ENCODE results near the gene OSBPL10.

OSBPL10 gene

DNA sequence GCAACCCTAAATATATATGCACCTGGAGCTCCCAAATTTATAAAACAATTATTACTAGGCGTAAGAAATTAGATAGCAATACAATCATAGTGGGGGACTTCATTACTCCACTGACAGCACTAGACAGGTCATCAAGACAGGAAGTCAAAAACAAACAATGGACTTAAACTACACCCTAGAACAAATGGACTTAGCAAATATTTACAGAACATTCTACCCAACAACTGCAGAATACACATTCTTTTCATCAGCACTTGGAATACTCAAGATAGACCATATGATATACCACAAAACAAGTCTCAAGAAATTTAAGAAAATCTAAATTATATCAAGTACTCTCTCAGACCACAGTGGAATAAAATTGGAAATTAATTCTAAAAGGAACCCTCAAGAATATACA is 201.5 kb downstream of the OSBPL10 start:
- Histone ChIP-seq H3K9ac (ENCODE audit: low read length) (no peak overlapping the region), H3K79me2 (ENCODE audit: insufficient read depth, low read length) (peaks cover 14% of the 10 kb centered on the region; the same call in 1 of the 2 replicates), H2AFZ (ENCODE audit: low read length) (no peak overlapping the region), H3K9me3 (ENCODE audit: low read length) (0 out of 2 replicates have a peak, but pooled peaks cover 3% of the 10 kb centered on the region), H3K27me3 (ENCODE audit: insufficient read depth, low read length) (no peaks in the 10 kb centered on the region), H3F3A (ENCODE audit: insufficient read depth, low read length) (no peaks in the 10 kb centered on the region), H3K4me1 (ENCODE audit: insufficient read depth, low read length, severe bottlenecking) (peaks cover 25% of the 10 kb centered on the region), H3K4me3 (ENCODE audit: low read depth, low read length, poor library complexity, severe bottlenecking) (no peak overlapping the region), H3K4me2 (ENCODE audit: low read length) (no peak overlapping the region), H3K9me2 (ENCODE audit: low read depth, low read length) (no peaks in the 10 kb centered on the region), H4K20me1 (ENCODE audit: insufficient read depth, low read length) (no peaks in the 10 kb centered on the region), H3K36me3 (ENCODE audit: insufficient read depth, low read length) (peaks cover 6% of the 10 kb centered on the region), H3K27ac (ENCODE audit: low read depth, low read length, poor library complexity, severe bottlenecking) (no peak overlapping the region)
- TF ChIP-seq, protein P1, sequence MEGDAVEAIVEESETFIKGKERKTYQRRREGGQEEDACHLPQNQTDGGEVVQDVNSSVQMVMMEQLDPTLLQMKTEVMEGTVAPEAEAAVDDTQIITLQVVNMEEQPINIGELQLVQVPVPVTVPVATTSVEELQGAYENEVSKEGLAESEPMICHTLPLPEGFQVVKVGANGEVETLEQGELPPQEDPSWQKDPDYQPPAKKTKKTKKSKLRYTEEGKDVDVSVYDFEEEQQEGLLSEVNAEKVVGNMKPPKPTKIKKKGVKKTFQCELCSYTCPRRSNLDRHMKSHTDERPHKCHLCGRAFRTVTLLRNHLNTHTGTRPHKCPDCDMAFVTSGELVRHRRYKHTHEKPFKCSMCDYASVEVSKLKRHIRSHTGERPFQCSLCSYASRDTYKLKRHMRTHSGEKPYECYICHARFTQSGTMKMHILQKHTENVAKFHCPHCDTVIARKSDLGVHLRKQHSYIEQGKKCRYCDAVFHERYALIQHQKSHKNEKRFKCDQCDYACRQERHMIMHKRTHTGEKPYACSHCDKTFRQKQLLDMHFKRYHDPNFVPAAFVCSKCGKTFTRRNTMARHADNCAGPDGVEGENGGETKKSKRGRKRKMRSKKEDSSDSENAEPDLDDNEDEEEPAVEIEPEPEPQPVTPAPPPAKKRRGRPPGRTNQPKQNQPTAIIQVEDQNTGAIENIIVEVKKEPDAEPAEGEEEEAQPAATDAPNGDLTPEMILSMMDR (IDR thresholded peaks at IDR 0.05; ENCODE audit: low read length), result no peak
- no peak for TF ChIP-seq EZH2 (IDR thresholded peaks at IDR 0.05; ENCODE audit: borderline replicate concordance, low read length)

DNA sequence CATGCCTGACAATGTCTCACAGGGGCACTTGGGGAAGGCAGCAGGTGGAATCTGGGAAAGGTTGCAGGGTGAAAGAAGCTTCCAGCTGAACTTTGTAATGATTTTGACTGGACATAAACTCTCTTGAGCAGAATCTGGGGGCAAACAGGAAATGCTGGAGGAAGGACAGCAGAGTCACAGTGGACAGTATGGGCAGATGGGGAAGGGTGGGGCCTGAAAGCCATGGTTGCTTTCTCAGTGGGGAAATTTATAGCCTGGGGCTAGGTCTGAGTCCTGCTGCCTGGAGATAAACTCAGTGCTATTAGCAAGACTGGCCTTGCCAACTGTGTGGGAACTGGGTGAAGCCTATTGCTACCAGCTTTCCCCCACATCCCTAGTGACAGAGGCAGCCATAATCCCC is 203.2 kb downstream of the OSBPL10 start:
- H3F3A ChIP-seq (ENCODE audit: insufficient read depth, low read length), result no peaks in the 10 kb centered on the region
- peaks cover 33% of the 10 kb centered on the region for H3K4me1 ChIP-seq (ENCODE audit: insufficient read depth, low read length, severe bottlenecking)
- H3K9me3 ChIP-seq (ENCODE audit: low read length), result 0 out of 2 replicates have a peak, but pooled peaks cover 3% of the 10 kb centered on the region
- peaks cover 11% of the 10 kb centered on the region for H3K36me3 ChIP-seq (ENCODE audit: insufficient read depth, low read length)
- H3K79me2 ChIP-seq (ENCODE audit: insufficient read depth, low read length), result peaks cover 20% of the 10 kb centered on the region; the same call in 1 of the 2 replicates
- no peak overlapping the region for H3K9ac ChIP-seq (ENCODE audit: low read length)
- H3K27me3 ChIP-seq (ENCODE audit: insufficient read depth, low read length), result no peaks in the 10 kb centered on the region
- no peak overlapping the region for H3K4me2 ChIP-seq (ENCODE audit: low read length)
- no peak overlapping the region for H3K27ac ChIP-seq (ENCODE audit: low read depth, low read length, poor library complexity, severe bottlenecking)
- no peak overlapping the region for H2AFZ ChIP-seq (ENCODE audit: low read length)
- H3K4me3 ChIP-seq (ENCODE audit: low read depth, low read length, poor library complexity, severe bottlenecking), result no peak overlapping the region
- no peak for TF ChIP-seq EZH2 (IDR thresholded peaks at IDR 0.05; ENCODE audit: borderline replicate concordance, low read length)
- TF ChIP-seq, protein P1 (IDR thresholded peaks at IDR 0.05; ENCODE audit: low read length), result no peak
- H4K20me1 ChIP-seq (ENCODE audit: insufficient read depth, low read length), result no peaks in the 10 kb centered on the region
- H3K9me2 ChIP-seq (ENCODE audit: low read depth, low read length), result no peaks in the 10 kb centered on the region

DNA sequence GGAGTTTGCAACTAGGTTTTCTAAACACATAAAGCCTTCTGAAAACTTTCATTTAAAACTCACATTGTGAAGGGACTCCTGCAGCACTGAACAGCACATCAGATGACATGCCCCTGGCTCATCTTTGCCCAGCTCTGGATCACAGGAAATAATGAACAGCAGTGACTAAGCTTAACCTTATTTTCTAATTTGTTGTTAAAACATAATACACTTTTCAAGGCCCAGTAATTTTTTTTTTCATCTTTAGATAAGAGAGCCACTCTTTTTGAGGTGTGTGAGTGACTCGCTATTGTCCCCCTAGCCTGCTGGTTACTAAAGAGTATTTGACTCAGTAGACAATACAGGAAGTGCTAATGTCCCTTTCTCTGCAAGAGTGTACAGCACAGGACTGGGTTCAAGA is 204.0 kb downstream of the OSBPL10 start:
- Histone ChIP-seq H3K9me2 (ENCODE audit: low read depth, low read length) (no peaks in the 10 kb centered on the region), H4K20me1 (ENCODE audit: insufficient read depth, low read length) (no peaks in the 10 kb centered on the region), H2AFZ (ENCODE audit: low read length) (no peak overlapping the region), H3K27ac (ENCODE audit: low read depth, low read length, poor library complexity, severe bottlenecking) (no peak overlapping the region), H3F3A (ENCODE audit: insufficient read depth, low read length) (no peaks in the 10 kb centered on the region), H3K27me3 (ENCODE audit: insufficient read depth, low read length) (no peaks in the 10 kb centered on the region), H3K4me2 (ENCODE audit: low read length) (no peak overlapping the region), H3K4me3 (ENCODE audit: low read depth, low read length, poor library complexity, severe bottlenecking) (no peak overlapping the region), H3K36me3 (ENCODE audit: insufficient read depth, low read length) (peaks cover 11% of the 10 kb centered on the region), H3K79me2 (ENCODE audit: insufficient read depth, low read length) (peaks cover 20% of the 10 kb centered on the region; the same call in 1 of the 2 replicates), H3K4me1 (ENCODE audit: insufficient read depth, low read length, severe bottlenecking) (peaks cover 41% of the 10 kb centered on the region), H3K9me3 (ENCODE audit: low read length) (no peaks in the 10 kb centered on the region), H3K9ac (ENCODE audit: low read length) (no peak overlapping the region)
- TF ChIP-seq, protein P1 (IDR thresholded peaks at IDR 0.05; ENCODE audit: low read length), result no peak

Measured in OCI-LY1 (cell line).